ENCODE data around the gene KIZ. TPM values are rescaled to one million over a fixed set of nuclear protein-coding genes. Genes with fewer than 3 reads are reported as not detected.

The KIZ gene
- total RNA-seq, 2 experiments from 2014 or later: 31.1 to 33.8 TPM

DNA sequence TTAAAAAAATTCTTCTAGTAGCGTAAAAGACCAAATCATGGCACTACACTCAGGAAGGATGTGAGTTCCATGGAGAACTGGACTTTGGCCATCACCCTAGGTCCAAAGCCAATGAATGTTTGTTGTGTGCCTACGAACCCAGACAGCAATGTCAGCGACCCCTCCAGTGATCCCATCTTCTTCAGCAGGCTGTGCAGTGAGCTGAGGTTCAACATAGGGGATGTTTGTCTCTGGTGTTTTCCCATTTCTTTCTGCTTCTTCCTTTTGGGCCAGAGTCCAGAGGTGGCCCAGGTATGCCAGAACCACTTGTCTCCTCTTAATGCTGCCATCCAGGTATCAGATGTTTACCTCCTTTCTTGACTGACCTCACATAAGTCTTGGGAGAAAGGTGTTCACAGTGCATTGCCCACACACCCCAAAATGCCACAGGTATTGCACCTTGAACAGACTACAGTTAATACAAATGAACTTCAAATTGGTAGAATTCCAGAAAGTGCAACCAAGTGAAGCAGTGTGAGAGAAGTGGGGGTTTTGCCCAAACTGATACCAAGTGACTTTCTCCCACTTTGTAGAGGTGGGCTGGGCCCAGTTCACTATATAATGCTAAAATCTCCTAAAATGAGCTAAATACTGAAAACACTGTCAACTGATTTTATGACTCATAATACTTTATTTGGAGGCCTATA, 14.1 kb downstream of the KIZ start:
- DNase-seq (no peak), ATAC-seq (ENCODE audit: poor library complexity) (no peak)
- peaks cover 26% of the 10 kb centered on the region for H3K36me3 ChIP-seq (ENCODE audit: insufficient read depth, low read length)
- ChIA-PET POLR2A (no interaction called here), CTCF (interaction anchor here (1.4 kb wide), 1 partner anchor 96 kb away, joined by 3 read pairs; no protein-coding TSS in a partner anchor)
- no peak overlapping the region for H3K4me3 Mint-ChIP-seq
- H3K4me1 Mint-ChIP-seq (ENCODE audit: low read depth): no peaks in the 10 kb centered on the region
- H3K4me3 ChIP-seq (ENCODE audit: low read length): no peak overlapping the region
- H3K9me3 ChIP-seq (ENCODE audit: control insufficient read depth in 1 of 2, insufficient read depth in 1 of 2, low read length in 2 of 2): no peaks in the 10 kb centered on the region
- H3K4me1 ChIP-seq (ENCODE audit: insufficient read depth, low read length): no peaks in the 10 kb centered on the region
- intact Hi-C loops (cut with DNase I, micrococcal nuclease): no loop called here
- no peak overlapping the region for H3K27ac Mint-ChIP-seq
- H3K27me3 Mint-ChIP-seq: no peaks in the 10 kb centered on the region
- H3K36me3 Mint-ChIP-seq (ENCODE audit: low read depth): peaks cover 62% of the 10 kb centered on the region
- H3K9me3 Mint-ChIP-seq: no peaks in the 10 kb centered on the region
- no peak overlapping the region for H3K27ac ChIP-seq (ENCODE audit: low read depth in 1 of 2, low read length in 2 of 2)
- TF ChIP-seq, protein P1, sequence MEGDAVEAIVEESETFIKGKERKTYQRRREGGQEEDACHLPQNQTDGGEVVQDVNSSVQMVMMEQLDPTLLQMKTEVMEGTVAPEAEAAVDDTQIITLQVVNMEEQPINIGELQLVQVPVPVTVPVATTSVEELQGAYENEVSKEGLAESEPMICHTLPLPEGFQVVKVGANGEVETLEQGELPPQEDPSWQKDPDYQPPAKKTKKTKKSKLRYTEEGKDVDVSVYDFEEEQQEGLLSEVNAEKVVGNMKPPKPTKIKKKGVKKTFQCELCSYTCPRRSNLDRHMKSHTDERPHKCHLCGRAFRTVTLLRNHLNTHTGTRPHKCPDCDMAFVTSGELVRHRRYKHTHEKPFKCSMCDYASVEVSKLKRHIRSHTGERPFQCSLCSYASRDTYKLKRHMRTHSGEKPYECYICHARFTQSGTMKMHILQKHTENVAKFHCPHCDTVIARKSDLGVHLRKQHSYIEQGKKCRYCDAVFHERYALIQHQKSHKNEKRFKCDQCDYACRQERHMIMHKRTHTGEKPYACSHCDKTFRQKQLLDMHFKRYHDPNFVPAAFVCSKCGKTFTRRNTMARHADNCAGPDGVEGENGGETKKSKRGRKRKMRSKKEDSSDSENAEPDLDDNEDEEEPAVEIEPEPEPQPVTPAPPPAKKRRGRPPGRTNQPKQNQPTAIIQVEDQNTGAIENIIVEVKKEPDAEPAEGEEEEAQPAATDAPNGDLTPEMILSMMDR (IDR thresholded peaks at IDR 0.05): no peak
- H3K27me3 ChIP-seq (ENCODE audit: control insufficient read depth in 1 of 2, insufficient read depth in 2 of 2, low read length in 2 of 2): no peaks in the 10 kb centered on the region

GRCh38 chr20:21141825-21142224, 15.9 kb downstream of the KIZ start:
- intact Hi-C loops (cut with DNase I, micrococcal nuclease): no loop called here
- no peaks in the 10 kb centered on the region for H3K27me3 ChIP-seq (ENCODE audit: control insufficient read depth in 1 of 2, insufficient read depth in 2 of 2, low read length in 2 of 2)
- no peak overlapping the region for H3K27ac Mint-ChIP-seq
- peaks cover 28% of the 10 kb centered on the region for H3K36me3 ChIP-seq (ENCODE audit: insufficient read depth, low read length)
- no peak overlapping the region for H3K4me3 Mint-ChIP-seq
- TF ChIP-seq, protein P1 (IDR thresholded peaks at IDR 0.05): no peak
- no peak for ATAC-seq (ENCODE audit: poor library complexity)
- H3K4me1 ChIP-seq (ENCODE audit: insufficient read depth, low read length): no peaks in the 10 kb centered on the region
- H3K4me1 Mint-ChIP-seq (ENCODE audit: low read depth): no peaks in the 10 kb centered on the region
- no peaks in the 10 kb centered on the region for H3K9me3 Mint-ChIP-seq
- CTCF ChIA-PET: no interaction called here
- H3K36me3 Mint-ChIP-seq (ENCODE audit: low read depth): peaks cover 56% of the 10 kb centered on the region
- H3K27me3 Mint-ChIP-seq: no peaks in the 10 kb centered on the region
- POLR2A ChIA-PET: no interaction called here
- no peaks in the 10 kb centered on the region for H3K9me3 ChIP-seq (ENCODE audit: control insufficient read depth in 1 of 2, insufficient read depth in 1 of 2, low read length in 2 of 2)
- no peak overlapping the region for H3K27ac ChIP-seq (ENCODE audit: low read depth in 1 of 2, low read length in 2 of 2)
- no peak for DNase-seq
- H3K4me3 ChIP-seq (ENCODE audit: low read length): no peak overlapping the region

- Mint-ChIP-seq H3K36me3 (ENCODE audit: low read depth) (peaks cover 56% of the 10 kb centered on the region), H3K27ac (no peak overlapping the region), H3K9me3 (no peaks in the 10 kb centered on the region), H3K4me1 (ENCODE audit: low read depth) (no peaks in the 10 kb centered on the region), H3K4me3 (no peak overlapping the region), H3K27me3 (no peaks in the 10 kb centered on the region)
- ChIA-PET CTCF (no interaction called here), POLR2A (no interaction called here)
- Histone ChIP-seq H3K27ac (ENCODE audit: low read depth in 1 of 2, low read length in 2 of 2) (no peak overlapping the region), H3K4me1 (ENCODE audit: insufficient read depth, low read length) (no peaks in the 10 kb centered on the region), H3K9me3 (ENCODE audit: control insufficient read depth in 1 of 2, insufficient read depth in 1 of 2, low read length in 2 of 2) (no peaks in the 10 kb centered on the region), H3K27me3 (ENCODE audit: control insufficient read depth in 1 of 2, insufficient read depth in 2 of 2, low read length in 2 of 2) (no peaks in the 10 kb centered on the region), H3K36me3 (ENCODE audit: insufficient read depth, low read length) (peaks cover 19% of the 10 kb centered on the region), H3K4me3 (ENCODE audit: low read length) (no peak overlapping the region)
- no peak for ATAC-seq (ENCODE audit: poor library complexity)
- TF ChIP-seq, protein P1 (IDR thresholded peaks at IDR 0.05): no peak
- intact Hi-C loops (cut with DNase I, micrococcal nuclease): no loop called here
- no peak for DNase-seq
These were observed 17.5 kb downstream of the KIZ start for GRCh38 chr20:21143194-21143890.
